Neutrophil (primary cell): Measurements from ENCODE around the gene ITPRID1.

Source experiments
- H3K27ac ChIP-seq: fragments of 200-600 bp; sonication (generic); 2 replicates; pipeline ENCODE4 v1.5.1; 2016; ENCODE audit warnings: mild to moderate bottlenecking, moderate library complexity
- H3K27me3 ChIP-seq: fragments of 200-600 bp; sonication (generic); 2 replicates; pipeline ENCODE4 v1.6.0; 2016; ENCODE audit warnings: mild to moderate bottlenecking
- H3K36me3 ChIP-seq: fragments of 200-600 bp; sonication (generic); 2 replicates; pipeline ENCODE4 v1.5.1; 2017
- H3K4me1 ChIP-seq, 2 experiments: fragments of 200-600 bp in 1 of 2; sonication (generic) in 1 of 2; 1 replicate in 1 of 2; 2 replicates in 1 of 2; pipeline versions ENCODE4 v1.5.1 to v1.6.1; 2013 to 2016; ENCODE audit warnings: low read depth in 1 of 2, low read length in 1 of 2, mild to moderate bottlenecking in 1 of 2, moderate library complexity in 1 of 2; ENCODE audit not compliant: control insufficient read depth in 1 of 2, insufficient read depth in 1 of 2
- H3K4me3 ChIP-seq, 2 experiments: fragments of 200-600 bp in 1 of 2; sonication (generic) in 1 of 2; 1 replicate in 1 of 2; 2 replicates in 1 of 2; pipeline ENCODE4 v1.5.1; 2013 to 2016; ENCODE audit warnings: low read depth in 1 of 2, low read length in 1 of 2, mild to moderate bottlenecking in 1 of 2, moderate library complexity in 1 of 2
- H3K9me3 ChIP-seq: fragments of 200-600 bp; sonication (generic); 2 replicates; pipeline ENCODE4 v1.5.1; 2016
- TF ChIP-seq, protein P1 (sequence below): fragments of 200-600 bp; sonication (generic); IDR thresholded peaks from 2 replicates; pipeline ENCODE4 v1.5.1; 2016; ENCODE audit warnings: antibody characterized with exemption

The ITPRID1 gene

DNA sequence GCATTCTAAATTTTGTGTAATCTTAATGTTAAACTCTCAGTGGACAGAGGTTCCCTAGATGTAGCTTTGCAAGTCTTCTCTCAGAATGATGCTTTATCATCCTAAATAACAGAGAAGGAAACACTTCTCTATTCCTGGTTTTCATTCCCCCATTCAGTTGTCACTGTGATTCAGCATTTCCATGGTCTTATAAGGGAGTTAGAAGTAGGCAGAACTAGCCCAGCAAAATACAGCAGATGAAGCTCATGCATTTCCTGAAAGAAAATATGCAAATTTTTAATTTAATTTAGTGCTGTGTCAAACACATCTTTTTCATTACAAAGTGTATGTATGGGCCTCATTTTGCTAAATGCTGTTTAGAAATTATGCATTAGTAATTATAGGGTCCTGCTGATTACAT is 70.1 kb downstream of the ITPRID1 start:
- no peak overlapping the region for H3K4me3 ChIP-seq
- TF ChIP-seq, protein P1, sequence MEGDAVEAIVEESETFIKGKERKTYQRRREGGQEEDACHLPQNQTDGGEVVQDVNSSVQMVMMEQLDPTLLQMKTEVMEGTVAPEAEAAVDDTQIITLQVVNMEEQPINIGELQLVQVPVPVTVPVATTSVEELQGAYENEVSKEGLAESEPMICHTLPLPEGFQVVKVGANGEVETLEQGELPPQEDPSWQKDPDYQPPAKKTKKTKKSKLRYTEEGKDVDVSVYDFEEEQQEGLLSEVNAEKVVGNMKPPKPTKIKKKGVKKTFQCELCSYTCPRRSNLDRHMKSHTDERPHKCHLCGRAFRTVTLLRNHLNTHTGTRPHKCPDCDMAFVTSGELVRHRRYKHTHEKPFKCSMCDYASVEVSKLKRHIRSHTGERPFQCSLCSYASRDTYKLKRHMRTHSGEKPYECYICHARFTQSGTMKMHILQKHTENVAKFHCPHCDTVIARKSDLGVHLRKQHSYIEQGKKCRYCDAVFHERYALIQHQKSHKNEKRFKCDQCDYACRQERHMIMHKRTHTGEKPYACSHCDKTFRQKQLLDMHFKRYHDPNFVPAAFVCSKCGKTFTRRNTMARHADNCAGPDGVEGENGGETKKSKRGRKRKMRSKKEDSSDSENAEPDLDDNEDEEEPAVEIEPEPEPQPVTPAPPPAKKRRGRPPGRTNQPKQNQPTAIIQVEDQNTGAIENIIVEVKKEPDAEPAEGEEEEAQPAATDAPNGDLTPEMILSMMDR = no peak
- H3K36me3 ChIP-seq = no peaks in the 10 kb centered on the region
- no peak overlapping the region for H3K27ac ChIP-seq
- H3K9me3 ChIP-seq = no peaks in the 10 kb centered on the region
- H3K27me3 ChIP-seq = no peaks in the 10 kb centered on the region
- H3K4me1 ChIP-seq = no peaks in the 10 kb centered on the region

DNA sequence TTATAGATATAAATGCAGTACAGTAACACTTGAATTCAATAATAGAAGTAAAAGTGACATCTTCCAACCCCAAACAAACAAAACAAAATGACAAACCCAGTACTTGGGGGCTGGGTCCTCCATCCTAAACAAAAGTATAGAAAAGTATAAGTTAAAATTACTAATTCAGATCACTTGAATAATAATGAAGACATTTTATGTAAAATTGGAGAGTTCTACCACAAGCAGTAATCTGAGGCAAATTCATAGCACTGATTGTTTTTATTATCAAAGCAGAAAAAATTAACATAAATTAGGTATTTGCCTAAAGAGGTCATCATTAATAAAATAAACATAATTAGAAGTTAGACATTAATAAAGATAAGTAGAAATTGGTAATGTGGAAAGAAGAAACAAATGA is 81.5 kb downstream of the ITPRID1 start:
- H3K9me3 ChIP-seq = no peaks in the 10 kb centered on the region
- TF ChIP-seq, protein P1 = no peak
- H3K27me3 ChIP-seq = no peaks in the 10 kb centered on the region
- no peak overlapping the region for H3K4me3 ChIP-seq
- H3K27ac ChIP-seq = no peak overlapping the region
- no peaks in the 10 kb centered on the region for H3K36me3 ChIP-seq
- no peaks in the 10 kb centered on the region for H3K4me1 ChIP-seq

DNA sequence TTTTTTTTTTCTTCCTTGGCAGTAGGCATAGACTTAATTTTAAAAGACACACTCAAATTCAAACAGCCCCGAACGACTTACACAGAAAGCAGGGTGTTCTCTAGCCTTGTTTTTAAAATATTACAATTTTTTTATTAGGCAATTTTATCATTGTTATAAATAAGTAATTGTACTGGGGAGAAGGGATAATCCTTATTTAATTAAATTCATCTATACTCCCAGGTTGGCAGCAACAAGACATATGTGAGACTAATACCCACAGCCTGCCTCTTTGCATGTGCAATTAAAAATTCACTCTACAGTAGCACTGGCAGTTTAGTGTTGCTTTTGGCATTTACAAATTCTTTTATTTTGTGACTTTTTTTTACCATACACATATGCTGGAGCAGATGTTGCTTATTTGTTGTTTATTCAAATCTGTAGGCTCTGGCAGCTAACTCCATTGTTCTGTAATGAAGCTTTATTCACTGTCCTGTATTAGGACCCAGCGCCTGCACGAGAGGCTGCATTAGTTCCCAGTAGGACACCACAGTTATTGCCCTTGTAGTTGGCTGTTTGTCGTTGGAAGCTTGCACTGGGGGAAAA is 88.2 kb downstream of the ITPRID1 start:
- no peak overlapping the region for H3K4me3 ChIP-seq
- no peaks in the 10 kb centered on the region for H3K9me3 ChIP-seq
- no peaks in the 10 kb centered on the region for H3K27me3 ChIP-seq
- no peak overlapping the region for H3K27ac ChIP-seq
- TF ChIP-seq, protein P1 = no peak
- H3K36me3 ChIP-seq = no peaks in the 10 kb centered on the region
- no peaks in the 10 kb centered on the region for H3K4me1 ChIP-seq

DNA sequence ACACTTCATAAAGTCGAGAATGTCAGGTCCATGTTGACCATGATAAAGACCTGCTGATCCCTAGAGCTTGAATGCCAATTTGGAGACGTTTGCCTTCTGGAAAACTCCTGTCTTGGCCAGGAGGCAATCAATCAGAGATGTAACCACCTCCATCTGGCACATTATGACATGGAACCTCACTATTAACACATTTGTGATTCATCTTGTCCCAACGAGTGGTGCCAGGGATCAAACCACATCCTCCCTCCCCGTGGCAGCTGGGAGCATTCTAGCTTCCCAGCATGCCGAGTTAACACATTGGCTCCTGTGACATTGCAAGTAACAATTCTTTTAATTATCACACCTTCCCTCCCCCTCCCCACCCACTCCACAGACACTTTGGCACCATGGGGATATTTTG is 89.2 kb downstream of the ITPRID1 start:
- Histone ChIP-seq H3K27ac (no peak overlapping the region), H3K4me1 (no peaks in the 10 kb centered on the region), H3K27me3 (no peaks in the 10 kb centered on the region), H3K4me3 (no peak overlapping the region), H3K9me3 (no peaks in the 10 kb centered on the region), H3K36me3 (no peaks in the 10 kb centered on the region)
- TF ChIP-seq, protein P1 = no peak

DNA sequence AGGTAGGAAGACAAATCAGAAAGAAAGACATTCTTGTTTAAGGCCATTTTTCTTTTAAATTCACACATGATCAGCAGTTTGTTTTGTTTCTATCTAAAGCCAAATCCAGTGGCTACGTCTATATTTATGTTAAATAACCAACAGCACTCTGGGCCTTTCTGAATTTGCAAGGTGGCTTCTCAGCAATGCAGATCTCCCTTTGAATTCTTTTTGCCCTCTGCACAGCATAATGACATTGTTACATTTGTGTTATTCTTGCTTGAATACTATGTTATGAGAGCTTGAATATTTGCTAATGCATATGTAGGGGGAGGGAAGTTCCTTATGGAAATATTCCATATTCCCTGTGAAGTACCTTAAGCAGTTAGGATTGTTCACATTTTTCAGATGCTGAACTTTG is 99.7 kb downstream of the ITPRID1 start:
- Histone ChIP-seq H3K4me1 (no peaks in the 10 kb centered on the region), H3K4me3 (no peak overlapping the region), H3K9me3 (no peaks in the 10 kb centered on the region), H3K36me3 (no peaks in the 10 kb centered on the region), H3K27ac (no peak overlapping the region), H3K27me3 (no peaks in the 10 kb centered on the region)
- TF ChIP-seq, protein P1 = no peak

DNA sequence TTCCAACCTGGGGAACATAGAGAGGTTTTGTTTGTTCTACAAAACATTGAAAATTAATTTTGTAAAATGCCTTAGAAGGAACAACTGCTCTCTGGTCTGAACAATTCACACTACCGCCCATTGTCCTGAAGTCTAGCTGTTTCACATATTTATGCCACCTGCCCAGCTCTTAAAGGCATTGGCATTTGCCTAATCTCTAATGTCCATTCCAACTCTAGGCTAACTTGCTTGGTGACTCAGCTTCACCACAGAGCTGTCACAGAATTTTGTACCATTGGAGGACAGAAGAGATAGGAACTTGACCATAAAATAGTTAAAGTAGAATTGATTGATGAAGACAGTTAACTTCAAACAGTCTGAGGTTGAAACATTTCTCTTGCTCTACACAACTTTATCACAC is 119.6 kb downstream of the ITPRID1 start:
- no peaks in the 10 kb centered on the region for H3K9me3 ChIP-seq
- no peak overlapping the region for H3K27ac ChIP-seq

More for the DNA sequence above, 119.6 kb downstream of the ITPRID1 start:
- TF ChIP-seq, protein P1 = no peak
- Histone ChIP-seq H3K36me3 (no peaks in the 10 kb centered on the region), H3K27me3 (peaks cover 5% of the 10 kb centered on the region), H3K4me1 (no peaks in the 10 kb centered on the region), H3K4me3 (no peak overlapping the region)
